Right lobe of liver (tissue), 6 donors: ENCODE data around the gene YAP1. TPM values are rescaled to one million over a fixed set of nuclear protein-coding genes. Genes with fewer than 3 reads are reported as not detected.

Experiments
- ATAC-seq, 4 donors: fragments of 200-7000 bp; cut with Tn5 transposase; one replicate each; pipeline ENCODE4 v1.9.1; 2020; ENCODE audit warnings: mild to moderate bottlenecking in 4 of 4, moderate library complexity in 4 of 4
- DNase-seq, 3 donors: peaks; one replicate each; pipeline ENCODE4 v3.0.0-alpha.2; 2020
- H3K27ac ChIP-seq, 3 donors: fragments of 200-600 bp; one replicate each; pipeline ENCODE4 v1.8.0; 2022
- H3K27me3 ChIP-seq, 2 donors: fragments of 200-600 bp; one replicate each; pipeline ENCODE4 v1.8.0; 2022
- H3K36me3 ChIP-seq, 4 donors: fragments of 200-600 bp; sonication (generic) in 1 of 4; one replicate each; pipeline versions ENCODE4 v1.5.1 to v1.8.0; 2017 to 2022; ENCODE audit warnings: control low read depth in 1 of 4
- H3K4me1 ChIP-seq, 4 donors: fragments of 200-600 bp; sonication (generic) in 1 of 4; one replicate each; pipeline versions ENCODE4 v1.5.1 to v1.8.0; 2017 to 2022; ENCODE audit warnings: control low read depth in 1 of 4
- H3K4me3 ChIP-seq, 3 donors: fragments of 200-600 bp; one replicate each; pipeline ENCODE4 v1.8.0; 2022
- H3K9me3 ChIP-seq, 4 donors: fragments of 200-600 bp; sonication (generic) in 1 of 4; one replicate each; pipeline versions ENCODE4 v1.5.1 to v1.8.0; 2017 to 2022; ENCODE audit warnings: control low read depth in 1 of 4
- CTCF ChIP-seq, 4 donors: fragments of 200-600 bp in 3 of 4; fragments of 450-650 bp in 1 of 4; IDR thresholded peaks; one replicate each; pipeline versions ENCODE4 v1.5.1 to v1.8.0; 2016 to 2022; ENCODE audit warnings: antibody characterized with exemption in 4 of 4, mild to moderate bottlenecking in 2 of 4
- POLR2A ChIP-seq: fragments of 450-650 bp; IDR thresholded peaks from one replicate; pipeline ENCODE4 v1.6.1; 2017; ENCODE audit warnings: antibody characterized with exemption, mild to moderate bottlenecking
- WGBS: methylation state at CpG from one replicate; pipeline ENCODE4 v1.1.6; 2018; ENCODE audit warnings: low coverage, low lambda C conversion rate; ENCODE audit not compliant: insufficient coverage; ENCODE audit errors: missing lambda C conversion rate; 5-methylcytosine and 5-hydroxymethylcytosine counted together
- intact Hi-C, 2 donors: fragments of 100-400 bp; cut with DNase I; formaldehyde crosslinking; loops; one replicate each; pipeline versions ENCODE4 v1.11.2 to v1.14.1; 2022
- total RNA-seq, 6 experiments: library from RNA; depleted of rRNA in 2 of 6; stranded (reverse); fragments of >200 nt in 2 of 6; fragmentation: NEBNext Ultra II Directional in 3 of 6; extraction: Animal tissue kit (Norgen Biotek cat#: 25700) in 3 of 6; gene quantifications; one replicate each; pipeline versions ENCODE4 v1.1.0 to v1.2.4, GENCODE V29; 2016 to 2023
- donor health status: DM: no; HTN: yes; CAD: no.
- donor health status: DM: no; HTN: no; CAD: no.
- donor health status: DM: no; HTN: no; CAD: no.
- donor health status: DM: no; HTN: yes; CAD: no.
- donor health status: DM: no; HTN: yes; CAD: no.

Gene YAP1
- total RNA-seq, 6 experiments from 2014 or later = 17.9 to 60.5 (median 36.3) TPM

DNA sequence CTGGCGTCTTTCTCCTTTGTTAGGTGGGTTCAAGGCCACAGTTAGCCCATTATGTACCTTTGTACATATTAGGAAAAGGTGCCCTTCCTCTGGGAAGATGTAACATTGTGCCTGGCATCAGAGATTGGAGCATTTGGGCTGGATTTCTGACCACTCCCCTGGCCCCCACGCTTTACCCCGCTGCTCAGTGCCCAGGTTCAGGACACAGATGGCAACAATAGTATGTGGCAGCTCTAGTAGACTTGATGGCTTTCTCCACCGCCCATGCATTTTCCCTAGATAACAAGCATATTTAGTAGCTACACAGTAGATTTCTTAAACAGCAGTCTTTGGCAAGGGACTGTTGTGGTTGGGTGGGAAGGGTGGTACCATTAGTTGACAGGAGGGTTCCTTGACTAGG is 53.1 kb downstream of the YAP1 start:
- ATAC-seq (no peak), DNase-seq (no peak)
- no peak for TF ChIP-seq POLR2A
- no peak for TF ChIP-seq CTCF (IDR thresholded peaks at IDR 0.05)
- intact Hi-C loops = no loop called here
- Histone ChIP-seq H3K9me3 (no peaks in the 10 kb centered on the region), H3K4me3 (no peak overlapping the region), H3K36me3 (no peaks in the 10 kb centered on the region), H3K4me1 (no peaks in the 10 kb centered on the region), H3K27ac (no peak overlapping the region), H3K27me3 (no peaks in the 10 kb centered on the region)
- 89% methylated on average over 2 of the region's 4 CpGs for WGBS

GRCh38 chr11:102166175-102167064 is 56.2 kb downstream of the YAP1 start:
- 91% methylated on average over 6 of the region's 6 CpGs for WGBS
- DNase-seq = no peak
- H3K27ac ChIP-seq = no peak overlapping the region

GRCh38 chr11:102168481-102168880 is 58.2 kb downstream of the YAP1 start:
- 88% methylated on average over 1 of the region's 1 CpG for WGBS
- DNase-seq = no peak
- H3K9me3 ChIP-seq = no peaks in the 10 kb centered on the region

More at GRCh38 chr11:102166175-102167064, 56.2 kb downstream of the YAP1 start:
- no peaks in the 10 kb centered on the region for H3K9me3 ChIP-seq
- no peaks in the 10 kb centered on the region for H3K36me3 ChIP-seq
- no peak overlapping the region for H3K4me3 ChIP-seq
- ATAC-seq = no peak
- intact Hi-C loops = no loop called here
- H3K4me1 ChIP-seq = peaks cover 0 to 6% (median 0%) of the 10 kb centered on the region in 4 donors
- no peaks in the 10 kb centered on the region for H3K27me3 ChIP-seq
- TF ChIP-seq CTCF (IDR thresholded peaks at IDR 0.05) (no peak), POLR2A (no peak)

DNA sequence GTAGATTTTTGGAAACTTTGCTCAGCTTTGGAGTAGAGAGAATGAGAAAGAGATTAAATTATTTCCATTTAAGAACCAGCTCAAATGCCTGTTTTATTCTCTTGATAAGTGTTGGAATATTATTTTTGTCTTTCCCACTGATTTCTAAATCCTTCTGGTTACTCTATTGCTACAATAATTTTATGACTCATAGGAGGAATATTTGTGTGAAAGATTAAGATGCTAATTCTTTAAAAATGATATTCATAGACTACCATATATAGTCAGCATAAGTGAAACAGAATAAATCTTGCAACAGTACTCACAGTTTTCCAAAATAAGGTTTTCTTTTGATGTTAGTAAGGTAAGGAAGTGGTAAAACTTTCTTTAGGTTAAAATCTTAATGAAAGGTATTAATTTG is 60.9 kb downstream of the YAP1 start:
- H3K27ac ChIP-seq = no peak overlapping the region
- TF ChIP-seq CTCF (IDR thresholded peaks at IDR 0.05) (no peak), POLR2A (no peak)
- H3K9me3 ChIP-seq = no peaks in the 10 kb centered on the region

More at GRCh38 chr11:102168481-102168880, 58.2 kb downstream of the YAP1 start:
- peaks cover 0 to 6% (median 2%) of the 10 kb centered on the region in 4 donors for H3K4me1 ChIP-seq
- no peaks in the 10 kb centered on the region for H3K27me3 ChIP-seq
- TF ChIP-seq POLR2A (no peak), CTCF (IDR thresholded peaks at IDR 0.05) (no peak)
- H3K36me3 ChIP-seq = no peaks in the 10 kb centered on the region
- no peak overlapping the region for H3K27ac ChIP-seq
- no peak overlapping the region for H3K4me3 ChIP-seq
- no peak for ATAC-seq
- intact Hi-C loops = no loop called here

More for the DNA sequence above, 60.9 kb downstream of the YAP1 start:
- Histone ChIP-seq H3K27me3 (no peaks in the 10 kb centered on the region), H3K36me3 (no peaks in the 10 kb centered on the region), H3K4me1 (peaks cover 0 to 6% (median 2%) of the 10 kb centered on the region in 4 donors), H3K4me3 (no peak overlapping the region)
- intact Hi-C loops = no loop called here
- peak in 1 of 4 donors; percentile 12 for ATAC-seq
- DNase-seq = no peak
